Naive B cell (primary cell): Measurements from ENCODE around the gene NWD2. TPM values are rescaled to one million over a fixed set of nuclear protein-coding genes. Genes with fewer than 3 reads are reported as not detected.
A peak's percentile ranks its signal among the peaks of the same experiment; 100 is the strongest.

Source experiments
- ATAC-seq, 2 donors: fragments of 150-1000 bp; cut with Tn5 transposase; 2 replicates each; pipeline ENCODE4 v1.10.0; 2021; ENCODE audit warnings: low read depth in 2 of 2, mild to moderate bottlenecking in 2 of 2, moderate library complexity in 2 of 2
- DNase-seq: peaks from one replicate; pipeline ENCODE4 v3.0.0; 2022
- H3K27ac Mint-ChIP-seq, 6 donors: one replicate each; pipeline ENCODE4 v1.8.0; 2020 to 2022; ENCODE audit warnings: mild to moderate bottlenecking in 6 of 6, mixed read lengths in 6 of 6, moderate library complexity in 5 of 6, inconsistent platforms in 2 of 6
- H3K27me3 Mint-ChIP-seq, 3 donors: one replicate each; pipeline ENCODE4 v1.8.0; 2021 to 2022; ENCODE audit warnings: mixed read lengths in 3 of 3, mild to moderate bottlenecking in 1 of 3
- H3K36me3 Mint-ChIP-seq, 2 donors: one replicate each; pipeline ENCODE4 v1.8.0; 2020 to 2022; ENCODE audit warnings: mixed read lengths in 2 of 2, inconsistent platforms in 1 of 2, mild to moderate bottlenecking in 1 of 2
- H3K4me1 Mint-ChIP-seq, 3 donors: one replicate each; pipeline ENCODE4 v1.8.0; 2020 to 2022; ENCODE audit warnings: mixed read lengths in 3 of 3, inconsistent platforms in 1 of 3, mild to moderate bottlenecking in 1 of 3, moderate library complexity in 1 of 3
- H3K4me3 Mint-ChIP-seq, 8 donors: one replicate each; pipeline ENCODE4 v1.8.0; 2020 to 2022; ENCODE audit warnings: mild to moderate bottlenecking in 8 of 8, mixed read lengths in 8 of 8, moderate library complexity in 8 of 8, inconsistent platforms in 2 of 8
- H3K9me3 Mint-ChIP-seq, 7 donors: one replicate each; pipeline ENCODE4 v1.8.0; 2020 to 2022; ENCODE audit warnings: mixed read lengths in 7 of 7, mild to moderate bottlenecking in 5 of 7, inconsistent platforms in 2 of 7, moderate library complexity in 1 of 7
- polyA plus RNA-seq, 6 donors: library from polyadenylated mRNA; unstranded; fragments of 300-500 nt; fragmentation: Illumina TruSeq; gene quantifications; one replicate each; pipeline ENCODE4 v1.2.3, GENCODE V29; 2021; ENCODE audit warnings: low read depth in 6 of 6

The NWD2 gene
- polyA plus RNA-seq, 6 donors from 2014 or later: not detected

DNA sequence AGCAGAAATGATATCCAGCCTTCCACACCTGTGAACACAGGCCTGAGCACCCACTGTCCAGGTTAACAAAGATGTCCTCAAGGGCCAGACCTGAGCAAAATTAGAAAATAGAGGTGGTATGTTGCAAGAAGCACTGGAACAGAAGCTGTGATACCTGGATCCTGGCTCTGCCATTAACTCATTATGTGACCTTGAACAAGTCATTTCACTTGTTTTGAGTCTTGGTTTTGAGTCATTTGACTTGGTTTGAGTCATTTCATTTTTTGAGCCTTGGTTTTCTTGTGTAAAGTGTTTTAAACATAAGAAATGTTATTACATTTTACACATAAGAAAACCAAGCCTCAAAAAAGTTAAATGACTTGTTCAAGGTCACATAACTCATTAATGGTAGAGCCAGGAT lies 2.9 kb upstream of the NWD2 start:
- peaks cover 37 to 41% (median 41%) of the 10 kb centered on the region in 3 donors for H3K27me3 Mint-ChIP-seq
- ATAC-seq (no peak), DNase-seq (no peak)
- H3K9me3 Mint-ChIP-seq: peaks cover 0 to 2% (median 0%) of the 10 kb centered on the region in 7 donors
- H3K36me3 Mint-ChIP-seq: no peaks in the 10 kb centered on the region
- no peak overlapping the region for H3K4me3 Mint-ChIP-seq
- no peak overlapping the region for H3K27ac Mint-ChIP-seq
- H3K4me1 Mint-ChIP-seq: peaks cover 0 to 7% (median 0%) of the 10 kb centered on the region in 3 donors

DNA sequence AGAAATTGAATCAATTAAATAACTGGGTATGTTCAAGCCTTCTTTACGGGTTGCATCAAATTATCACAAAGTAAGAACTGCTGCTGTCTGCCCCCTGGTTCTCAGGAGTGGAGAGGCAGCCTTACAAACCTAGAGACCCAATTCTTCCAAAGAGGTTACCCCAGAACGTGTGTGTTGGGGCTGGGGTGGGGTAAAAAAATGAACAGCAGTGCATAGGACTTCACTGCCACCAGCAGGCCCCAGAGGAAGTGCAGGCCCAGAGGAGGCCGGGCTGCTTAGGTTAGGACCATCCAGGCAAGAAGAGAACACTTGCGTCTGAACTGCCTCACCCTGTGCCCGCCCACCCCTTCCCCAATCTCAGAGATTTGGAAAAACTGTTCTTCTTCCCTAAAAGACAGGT lies 1.5 kb upstream of the NWD2 start:
- Mint-ChIP-seq H3K4me3 (no peak overlapping the region), H3K27ac (no peak overlapping the region), H3K27me3 (peaks cover 44 to 46% (median 45%) of the 10 kb centered on the region in 3 donors), H3K36me3 (no peaks in the 10 kb centered on the region), H3K9me3 (peaks cover 0 to 4% (median 0%) of the 10 kb centered on the region in 7 donors), H3K4me1 (peaks cover 0 to 7% (median 0%) of the 10 kb centered on the region in 3 donors)
- DNase-seq (no peak), ATAC-seq (no peak)

DNA sequence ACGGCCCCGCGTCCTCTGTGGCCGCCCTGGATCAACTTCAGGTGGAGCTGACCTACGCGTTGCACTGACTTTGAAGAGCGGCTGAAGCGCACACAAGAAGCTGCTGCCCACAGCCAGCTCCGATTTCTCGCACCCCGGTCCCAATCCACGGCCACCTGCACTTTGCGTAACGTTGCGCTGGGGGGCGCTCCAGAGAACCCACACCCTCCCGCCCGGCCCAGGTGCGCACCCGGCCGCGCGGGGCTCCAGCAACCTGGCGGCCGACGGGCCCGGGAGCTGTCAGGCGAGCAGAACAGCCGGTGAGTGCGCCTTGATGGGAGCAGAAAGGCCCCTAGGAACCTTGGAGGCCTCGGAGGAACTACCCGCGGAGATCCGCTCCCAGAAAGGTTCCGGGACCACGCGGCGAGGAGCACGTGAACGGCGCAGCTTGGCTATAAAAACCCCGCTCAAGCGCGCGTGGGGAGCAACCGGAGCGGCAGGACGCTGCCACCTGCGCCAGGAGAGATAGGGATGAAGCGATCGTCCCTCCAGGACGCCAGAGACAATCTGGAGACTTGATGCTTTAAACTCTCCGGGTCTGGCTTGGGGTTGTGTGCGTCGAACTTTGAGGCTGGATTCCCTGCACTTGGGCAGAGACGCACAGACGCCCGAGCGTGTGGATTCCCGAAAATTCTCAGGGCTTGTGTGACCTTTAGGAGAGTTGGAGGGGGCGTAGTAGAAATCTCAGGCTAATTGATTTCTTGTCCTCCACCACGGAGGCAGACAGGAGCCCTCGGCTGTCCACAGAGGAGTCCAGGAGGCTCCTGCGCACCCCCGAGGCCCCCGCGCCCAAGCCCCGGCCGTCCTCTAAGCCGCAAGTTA lies 591 bp upstream of the NWD2 start:
- DNase-seq: no peak
- no peak overlapping the region for H3K27ac Mint-ChIP-seq
- no peak for ATAC-seq
- peaks cover 0 to 7% (median 0%) of the 10 kb centered on the region in 3 donors for H3K4me1 Mint-ChIP-seq
- H3K27me3 Mint-ChIP-seq: peaks cover 48 to 51% (median 50%) of the 10 kb centered on the region in 3 donors
- H3K4me3 Mint-ChIP-seq: peak overlapping the region in 1 of 8 donors; percentile 38
- peaks cover 0 to 4% (median 0%) of the 10 kb centered on the region in 7 donors for H3K9me3 Mint-ChIP-seq
- no peaks in the 10 kb centered on the region for H3K36me3 Mint-ChIP-seq

DNA sequence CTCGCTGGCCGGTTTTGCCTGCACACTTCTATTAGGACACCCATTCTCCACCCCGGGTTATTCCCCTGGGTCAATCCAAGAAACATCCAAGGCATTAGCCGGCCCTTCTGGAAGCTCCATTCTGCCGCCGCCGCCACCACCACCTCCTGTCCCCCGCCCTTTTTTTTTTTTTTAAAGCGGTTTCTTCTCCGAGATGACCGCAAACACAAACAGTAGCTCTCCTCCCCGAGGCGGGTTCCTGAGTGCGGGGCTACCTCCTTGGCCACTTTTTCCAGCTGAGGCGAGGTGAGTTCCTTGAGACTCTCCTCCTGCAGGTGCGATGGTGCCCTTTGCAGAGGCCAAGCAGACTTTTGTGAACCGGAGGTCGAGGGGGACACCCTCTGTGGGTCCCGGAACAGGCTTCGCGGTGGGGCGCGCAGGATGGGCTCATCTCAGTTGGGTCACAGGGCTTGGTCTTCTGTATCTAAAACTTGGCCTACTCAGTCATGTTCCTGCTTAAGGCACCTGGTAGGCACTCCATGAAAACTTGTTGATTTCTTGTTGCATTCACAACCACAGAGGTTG lies 930 bp downstream of the NWD2 start:
- DNase-seq: no peak
- peak overlapping the region in 1 of 8 donors; percentile 55 for H3K4me3 Mint-ChIP-seq
- H3K9me3 Mint-ChIP-seq: peaks cover 0 to 6% (median 0%) of the 10 kb centered on the region in 7 donors
- no peak for ATAC-seq
- no peak overlapping the region for H3K27ac Mint-ChIP-seq
- H3K27me3 Mint-ChIP-seq: peaks cover 44 to 59% (median 47%) of the 10 kb centered on the region in 3 donors
- no peaks in the 10 kb centered on the region for H3K36me3 Mint-ChIP-seq
- H3K4me1 Mint-ChIP-seq: peaks cover 0 to 7% (median 0%) of the 10 kb centered on the region in 3 donors

DNA sequence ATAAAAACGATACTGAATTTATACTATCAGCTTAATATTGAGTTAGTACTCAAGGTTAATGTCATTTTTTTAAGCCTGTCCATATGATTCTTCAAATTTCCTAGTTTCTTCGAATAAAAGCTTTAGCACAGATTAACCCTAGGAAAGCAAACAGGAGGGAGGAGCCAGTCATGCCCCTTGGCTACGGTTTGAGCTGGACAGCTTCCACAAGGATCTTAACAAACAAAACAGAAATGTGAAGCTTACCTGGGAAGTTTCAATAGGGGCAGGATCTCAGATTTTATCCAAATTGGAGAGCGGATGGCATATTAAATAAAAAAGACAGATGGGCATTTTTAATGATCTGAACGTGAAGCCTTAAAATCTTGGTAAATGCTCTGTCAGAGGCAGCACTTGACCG lies 2.3 kb downstream of the NWD2 start:
- peaks cover 34 to 55% (median 40%) of the 10 kb centered on the region in 3 donors for H3K27me3 Mint-ChIP-seq

DNA sequence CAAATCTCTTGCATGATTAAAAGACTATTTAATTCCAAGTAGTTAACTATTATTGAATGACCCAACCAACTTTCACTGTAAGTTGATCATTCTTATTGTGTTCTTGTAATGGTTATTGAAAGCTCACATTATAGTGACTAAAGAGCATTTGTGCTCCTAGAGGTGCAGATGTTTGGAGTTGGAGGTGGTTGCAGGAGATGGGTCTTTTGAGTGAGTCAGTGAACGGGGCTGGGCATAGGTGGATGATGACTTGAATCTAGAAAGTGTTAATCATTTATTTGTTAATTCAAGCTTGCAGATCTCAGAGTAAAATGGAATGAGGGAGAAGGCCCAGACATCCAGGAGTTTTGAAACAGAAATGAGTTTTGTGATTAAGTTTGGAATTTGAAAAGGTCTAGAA lies 13.7 kb downstream of the NWD2 start:
- no peaks in the 10 kb centered on the region for H3K4me1 Mint-ChIP-seq
- peaks cover 5 to 13% (median 5%) of the 10 kb centered on the region in 3 donors for H3K27me3 Mint-ChIP-seq
- H3K4me3 Mint-ChIP-seq: no peak overlapping the region
- peaks cover 0 to 4% (median 0%) of the 10 kb centered on the region in 7 donors for H3K9me3 Mint-ChIP-seq
- no peaks in the 10 kb centered on the region for H3K36me3 Mint-ChIP-seq
- ATAC-seq (no peak), DNase-seq (no peak)
- no peak overlapping the region for H3K27ac Mint-ChIP-seq

More for the DNA sequence above, 2.3 kb downstream of the NWD2 start:
- no peak for DNase-seq
- peaks cover 0 to 7% (median 0%) of the 10 kb centered on the region in 3 donors for H3K4me1 Mint-ChIP-seq
- H3K36me3 Mint-ChIP-seq: no peaks in the 10 kb centered on the region
- no peak overlapping the region for H3K4me3 Mint-ChIP-seq
- peaks cover 0 to 6% (median 0%) of the 10 kb centered on the region in 7 donors for H3K9me3 Mint-ChIP-seq
- no peak for ATAC-seq
- H3K27ac Mint-ChIP-seq: no peak overlapping the region

DNA sequence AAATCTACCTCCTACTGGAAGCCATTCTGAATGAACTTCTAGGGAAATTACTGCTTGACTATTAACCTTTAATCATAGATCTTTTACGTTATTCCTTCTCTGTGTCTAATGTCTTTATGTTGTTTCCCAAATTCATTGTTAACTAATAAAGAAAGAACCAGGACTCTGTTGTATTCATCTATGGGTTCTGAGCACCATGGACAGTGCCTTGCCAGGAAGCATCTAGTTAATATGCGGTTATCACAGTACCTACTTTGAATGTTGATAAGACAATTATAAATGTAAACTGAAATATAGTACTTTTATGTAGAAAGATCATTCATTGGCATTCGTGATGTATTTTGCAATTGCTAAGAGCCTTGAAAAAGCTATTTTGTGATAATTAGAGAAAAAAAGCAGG lies 23.8 kb downstream of the NWD2 start:
- no peak for DNase-seq
- no peak for ATAC-seq
- Mint-ChIP-seq H3K9me3 (peaks cover 0 to 6% (median 4%) of the 10 kb centered on the region in 7 donors), H3K4me3 (no peak overlapping the region), H3K27me3 (peaks cover 0 to 3% (median 0%) of the 10 kb centered on the region in 3 donors), H3K4me1 (no peaks in the 10 kb centered on the region), H3K36me3 (no peaks in the 10 kb centered on the region), H3K27ac (no peak overlapping the region)

DNA sequence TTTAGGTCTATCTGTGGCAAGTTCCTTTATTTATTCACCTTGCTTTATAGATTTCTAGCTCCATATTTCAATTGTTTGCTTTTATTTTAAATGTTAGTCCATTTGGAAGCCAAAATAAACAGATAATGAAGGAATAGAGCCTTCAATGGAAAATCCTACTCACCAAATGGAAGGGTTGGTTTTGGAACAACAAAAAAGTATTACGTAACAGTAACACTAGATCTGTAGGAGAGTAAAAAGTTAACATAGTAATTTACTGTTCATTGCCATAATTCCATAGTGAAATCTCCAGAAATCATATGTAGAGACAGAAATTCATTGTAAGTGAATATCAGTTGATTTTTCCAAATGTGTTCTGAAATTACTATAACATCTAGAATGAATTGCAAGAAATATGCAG lies 34.6 kb downstream of the NWD2 start:
- H3K4me3 Mint-ChIP-seq: no peak overlapping the region

DNA sequence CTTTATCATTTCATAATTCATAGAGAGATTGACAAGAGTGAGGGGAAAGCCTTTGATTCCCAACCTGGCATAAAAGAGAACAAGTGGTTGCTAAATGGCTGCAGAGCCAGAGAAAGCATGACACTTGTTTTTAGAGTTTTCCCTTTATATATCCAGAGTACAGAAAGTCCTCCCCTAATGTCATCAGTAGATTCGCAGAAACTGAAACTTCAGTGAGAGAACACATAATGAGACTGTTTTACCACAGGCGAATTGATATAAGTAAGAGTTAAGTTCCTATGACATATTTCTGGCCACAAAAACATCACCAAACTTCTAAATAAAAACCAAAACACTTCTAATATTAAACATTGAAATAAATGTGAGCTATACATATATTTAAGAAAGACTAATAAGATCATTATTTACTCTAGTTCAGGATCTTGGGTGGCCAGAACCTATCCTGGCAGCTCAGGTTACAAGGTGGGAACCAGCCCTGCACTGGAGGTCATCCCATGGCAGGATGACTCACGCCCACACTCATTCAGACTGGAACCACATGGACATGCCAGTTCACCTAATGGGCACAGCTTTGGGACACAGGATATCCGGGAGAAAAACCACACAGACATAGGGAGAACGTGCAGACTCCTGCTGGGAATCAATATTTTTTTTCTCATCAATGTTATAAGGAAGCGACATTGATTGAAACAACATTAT lies 35.5 kb downstream of the NWD2 start:
- ATAC-seq: no peak
- H3K36me3 Mint-ChIP-seq: peaks cover 5 to 8% of the 10 kb centered on the region in 2 donors
- H3K27ac Mint-ChIP-seq: no peak overlapping the region
- peaks cover 6 to 28% (median 11%) of the 10 kb centered on the region in 7 donors for H3K9me3 Mint-ChIP-seq
- peaks cover 0 to 4% (median 0%) of the 10 kb centered on the region in 3 donors for H3K27me3 Mint-ChIP-seq
- H3K4me1 Mint-ChIP-seq: no peaks in the 10 kb centered on the region
- H3K4me3 Mint-ChIP-seq: no peak overlapping the region
- DNase-seq: no peak

More for the DNA sequence above, 34.6 kb downstream of the NWD2 start:
- DNase-seq (no peak), ATAC-seq (no peak)
- Mint-ChIP-seq H3K27ac (no peak overlapping the region), H3K27me3 (no peaks in the 10 kb centered on the region), H3K4me1 (no peaks in the 10 kb centered on the region), H3K9me3 (peaks cover 6 to 30% (median 11%) of the 10 kb centered on the region in 7 donors), H3K36me3 (peaks cover 5 to 8% of the 10 kb centered on the region in 2 donors)

DNA sequence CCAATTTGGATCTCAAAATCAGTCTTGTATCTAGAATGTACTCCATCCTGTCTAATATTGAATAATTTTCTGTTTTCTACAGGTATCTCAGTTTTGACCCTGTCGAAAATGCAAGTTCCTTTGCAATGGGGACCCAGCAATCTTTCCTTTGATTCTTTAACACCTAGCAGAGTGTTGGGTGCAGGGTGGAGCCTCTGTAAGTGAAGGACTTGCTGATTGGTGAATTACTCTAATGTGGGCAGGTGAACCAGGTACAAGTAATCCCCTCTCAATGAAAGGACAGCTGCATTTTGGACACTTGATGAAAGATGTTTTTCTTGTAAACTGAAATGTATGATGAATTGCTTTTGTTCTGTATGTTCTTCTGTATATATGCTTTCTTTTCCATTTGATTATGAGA lies 54.9 kb downstream of the NWD2 start:
- peaks cover 0 to 4% (median 0%) of the 10 kb centered on the region in 3 donors for H3K27me3 Mint-ChIP-seq
- peaks cover 0 to 9% (median 5%) of the 10 kb centered on the region in 7 donors for H3K9me3 Mint-ChIP-seq
- ATAC-seq (no peak), DNase-seq (no peak)
- H3K27ac Mint-ChIP-seq: no peak overlapping the region
- no peaks in the 10 kb centered on the region for H3K36me3 Mint-ChIP-seq
- no peak overlapping the region for H3K4me3 Mint-ChIP-seq
- no peaks in the 10 kb centered on the region for H3K4me1 Mint-ChIP-seq

DNA sequence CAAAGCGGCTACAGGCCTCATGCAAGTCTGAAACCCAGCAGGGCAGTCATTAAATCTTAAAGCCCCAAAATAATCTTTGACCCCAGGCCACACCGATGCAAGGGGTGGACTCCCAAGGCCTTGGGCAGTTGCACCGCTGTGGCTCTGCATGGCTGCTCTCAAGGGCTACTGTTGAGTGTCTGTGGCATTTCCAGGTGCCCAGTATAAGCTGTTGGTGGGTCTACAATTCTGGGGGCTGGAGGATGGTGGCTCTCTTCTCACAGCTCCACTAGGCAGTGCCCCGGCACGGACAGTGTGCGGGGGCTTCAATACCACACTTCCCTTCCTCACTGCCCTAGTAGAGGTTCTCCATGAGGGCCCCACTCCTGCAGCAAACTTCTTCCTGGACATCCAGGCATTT lies 60.1 kb downstream of the NWD2 start:
- Mint-ChIP-seq H3K27me3 (peaks cover 0 to 4% (median 0%) of the 10 kb centered on the region in 3 donors), H3K4me3 (no peak overlapping the region), H3K36me3 (no peaks in the 10 kb centered on the region), H3K9me3 (peaks cover 7 to 47% (median 20%) of the 10 kb centered on the region in 7 donors), H3K27ac (peak overlapping the region in 1 of 6 donors; percentile 35), H3K4me1 (no peaks in the 10 kb centered on the region)
- ATAC-seq (no peak), DNase-seq (no peak)

DNA sequence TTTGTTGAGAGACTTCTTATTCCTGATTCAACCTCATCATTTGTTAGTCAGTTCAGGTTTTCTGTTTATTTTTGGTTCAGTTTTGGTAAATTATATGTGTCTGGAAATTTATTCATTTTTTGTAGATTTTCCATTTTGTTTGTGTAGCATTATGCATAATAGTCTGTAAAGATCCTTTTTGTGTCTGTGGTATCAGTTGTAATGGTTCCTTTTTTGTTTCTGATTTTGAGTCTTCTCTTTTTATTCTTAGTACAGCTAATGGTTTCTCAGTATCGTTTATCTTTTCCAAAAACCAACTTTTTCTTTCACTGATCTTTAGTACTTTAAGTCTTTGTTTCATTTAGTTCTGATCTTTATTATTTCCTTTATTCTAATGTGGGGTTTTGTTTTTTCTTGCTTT lies 61.4 kb downstream of the NWD2 start:
- Mint-ChIP-seq H3K9me3 (peaks cover 9 to 51% (median 20%) of the 10 kb centered on the region in 7 donors), H3K27me3 (peaks cover 0 to 7% (median 0%) of the 10 kb centered on the region in 3 donors), H3K4me3 (no peak overlapping the region), H3K4me1 (no peaks in the 10 kb centered on the region), H3K36me3 (no peaks in the 10 kb centered on the region), H3K27ac (no peak overlapping the region)
- ATAC-seq: no peak
- no peak for DNase-seq

DNA sequence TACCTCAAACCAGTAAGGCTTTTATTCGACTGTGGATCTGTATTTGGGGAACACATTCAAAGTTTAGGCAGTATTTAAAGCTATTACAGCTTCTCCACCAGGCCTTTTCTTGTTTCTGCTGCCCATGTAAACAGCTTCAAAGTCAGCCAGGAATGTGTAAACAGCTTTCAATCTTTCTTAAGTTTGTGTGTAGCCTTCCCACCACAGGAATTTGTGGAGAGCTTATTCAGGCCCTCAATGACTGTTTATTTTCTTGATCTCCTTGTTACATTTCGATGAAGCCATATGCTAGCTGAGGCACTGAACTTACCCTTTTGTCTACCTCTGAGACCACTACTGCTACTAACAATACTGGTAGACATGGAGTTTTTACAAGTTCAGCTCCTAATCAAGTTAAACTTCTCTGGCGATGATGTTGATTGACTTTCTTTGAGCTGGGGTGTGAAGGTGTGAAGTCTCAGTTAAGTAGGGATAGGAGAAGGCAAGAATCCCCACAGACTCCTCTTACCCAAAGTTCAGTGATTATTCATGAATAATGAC lies 72.6 kb downstream of the NWD2 start:
- peaks cover 0 to 29% (median 8%) of the 10 kb centered on the region in 7 donors for H3K9me3 Mint-ChIP-seq
- peaks cover 5 to 9% (median 7%) of the 10 kb centered on the region in 3 donors for H3K27me3 Mint-ChIP-seq
- no peak for DNase-seq
- no peak overlapping the region for H3K27ac Mint-ChIP-seq
- ATAC-seq: no peak
- H3K4me1 Mint-ChIP-seq: no peaks in the 10 kb centered on the region
- no peak overlapping the region for H3K4me3 Mint-ChIP-seq
- H3K36me3 Mint-ChIP-seq: no peaks in the 10 kb centered on the region
